ENCODE results near the gene RHOA. TPM values are rescaled to one million over a fixed set of nuclear protein-coding genes. Genes with fewer than 3 reads are reported as not detected.
A peak's percentile ranks its signal among the peaks of the same experiment; 100 is the strongest.

Gene RHOA
- total RNA-seq, 2 donors from 2014 or later, result 499 to 506 TPM

DNA sequence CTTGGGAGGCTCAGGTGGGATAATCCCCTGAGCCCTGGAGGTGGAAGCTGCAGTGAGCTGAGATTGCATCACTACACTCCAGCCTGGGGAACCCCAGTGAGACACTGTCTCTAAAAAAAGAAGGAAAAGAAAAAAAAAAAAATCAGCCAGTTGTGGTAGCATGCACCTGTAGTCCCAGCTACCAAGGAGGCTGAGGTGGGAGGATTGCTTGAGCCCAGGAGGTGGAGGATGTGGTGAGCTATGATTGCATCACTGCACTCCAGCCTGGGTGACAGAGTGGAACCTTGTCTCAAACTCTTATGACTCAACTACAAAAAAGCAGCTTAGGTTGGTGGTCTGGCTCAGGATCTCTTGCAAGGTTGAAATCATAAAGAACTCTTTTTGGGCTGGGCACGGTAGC is 34.3 kb downstream of the RHOA start:
- intact Hi-C loops (cut with DNase I), result no loop called here
- DNase-seq, result no peak
- H3K27me3 ChIP-seq, result no peaks in the 10 kb centered on the region
- peaks cover under 1% of the 10 kb centered on the region for H3K4me1 ChIP-seq
- H3K36me3 ChIP-seq, result peaks cover 11% of the 10 kb centered on the region
- H3K4me3 ChIP-seq, result no peak overlapping the region
- H3K9ac ChIP-seq (ENCODE audit: low read depth in 2 of 2, low read length in 2 of 2), result no peak overlapping the region
- TF ChIP-seq, protein P1, sequence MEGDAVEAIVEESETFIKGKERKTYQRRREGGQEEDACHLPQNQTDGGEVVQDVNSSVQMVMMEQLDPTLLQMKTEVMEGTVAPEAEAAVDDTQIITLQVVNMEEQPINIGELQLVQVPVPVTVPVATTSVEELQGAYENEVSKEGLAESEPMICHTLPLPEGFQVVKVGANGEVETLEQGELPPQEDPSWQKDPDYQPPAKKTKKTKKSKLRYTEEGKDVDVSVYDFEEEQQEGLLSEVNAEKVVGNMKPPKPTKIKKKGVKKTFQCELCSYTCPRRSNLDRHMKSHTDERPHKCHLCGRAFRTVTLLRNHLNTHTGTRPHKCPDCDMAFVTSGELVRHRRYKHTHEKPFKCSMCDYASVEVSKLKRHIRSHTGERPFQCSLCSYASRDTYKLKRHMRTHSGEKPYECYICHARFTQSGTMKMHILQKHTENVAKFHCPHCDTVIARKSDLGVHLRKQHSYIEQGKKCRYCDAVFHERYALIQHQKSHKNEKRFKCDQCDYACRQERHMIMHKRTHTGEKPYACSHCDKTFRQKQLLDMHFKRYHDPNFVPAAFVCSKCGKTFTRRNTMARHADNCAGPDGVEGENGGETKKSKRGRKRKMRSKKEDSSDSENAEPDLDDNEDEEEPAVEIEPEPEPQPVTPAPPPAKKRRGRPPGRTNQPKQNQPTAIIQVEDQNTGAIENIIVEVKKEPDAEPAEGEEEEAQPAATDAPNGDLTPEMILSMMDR (IDR thresholded peaks at IDR 0.05), result no peak
- H3K9me3 ChIP-seq, result no peaks in the 10 kb centered on the region
- H3K27ac ChIP-seq, result no peak overlapping the region

DNA sequence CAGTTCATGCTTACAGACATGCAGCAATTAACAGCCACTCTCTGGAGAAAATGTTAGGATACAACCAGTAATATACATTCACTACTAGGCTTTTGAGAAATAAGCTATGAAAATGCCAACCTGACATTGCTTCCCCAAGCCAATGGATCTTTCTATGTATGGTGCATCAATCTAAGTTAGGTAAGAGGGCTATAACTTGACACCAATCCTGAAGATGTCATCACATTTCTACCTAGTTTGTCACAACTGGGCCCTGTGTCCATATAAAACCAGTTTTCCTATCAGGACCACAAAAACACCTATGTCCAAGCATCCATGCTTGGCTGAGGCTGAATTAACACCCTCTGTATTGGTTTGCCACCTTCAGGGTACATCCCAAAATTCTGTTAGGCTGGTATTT is 39.8 kb downstream of the RHOA start:
- H3K4me1 ChIP-seq, result no peaks in the 10 kb centered on the region
- peaks cover 17% of the 10 kb centered on the region for H3K36me3 ChIP-seq
- TF ChIP-seq, protein P1 (IDR thresholded peaks at IDR 0.05), result no peak
- no peak overlapping the region for H3K27ac ChIP-seq
- H3K9me3 ChIP-seq, result no peaks in the 10 kb centered on the region
- H3K27me3 ChIP-seq, result no peaks in the 10 kb centered on the region
- intact Hi-C loops (cut with DNase I), result no loop called here
- DNase-seq, result no peak
- no peak overlapping the region for H3K9ac ChIP-seq (ENCODE audit: low read depth in 2 of 2, low read length in 2 of 2)
- H3K4me3 ChIP-seq, result no peak overlapping the region

DNA sequence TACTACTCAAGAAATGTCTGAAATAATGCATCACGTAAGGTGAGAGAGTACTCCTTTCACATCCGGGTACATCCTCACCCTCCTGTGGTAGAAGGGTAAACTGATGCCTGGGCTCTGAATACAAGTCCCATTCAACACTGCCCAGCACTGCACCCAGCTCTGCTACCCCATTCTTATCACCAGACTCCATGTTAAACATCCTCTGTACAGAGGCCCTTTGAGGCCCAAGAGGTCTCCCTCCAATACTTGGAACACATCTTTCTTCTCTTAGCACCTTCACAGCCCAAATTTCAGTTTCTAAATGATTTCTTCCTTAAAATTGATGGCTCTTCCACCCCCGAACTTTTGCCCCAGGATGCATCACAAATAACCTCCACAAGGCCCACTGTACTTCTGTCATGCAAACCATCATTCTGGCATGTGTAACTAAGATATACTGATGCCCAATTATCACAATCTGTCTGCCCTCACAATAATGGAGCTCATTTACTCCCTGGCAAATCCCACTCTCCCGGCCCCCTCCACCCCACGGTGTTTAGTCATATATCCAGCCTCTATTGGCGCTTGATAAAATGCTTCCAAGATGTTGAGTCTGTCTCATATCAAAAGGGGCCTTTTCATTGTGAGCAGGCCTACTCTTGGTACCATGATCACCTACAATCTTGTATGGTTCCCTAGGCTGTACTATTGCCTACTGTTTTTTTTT is 41.0 kb downstream of the RHOA start:
- Histone ChIP-seq H3K9ac (ENCODE audit: low read depth in 2 of 2, low read length in 2 of 2) (no peak overlapping the region), H3K27ac (no peak overlapping the region), H3K27me3 (no peaks in the 10 kb centered on the region), H3K4me3 (no peak overlapping the region), H3K4me1 (no peaks in the 10 kb centered on the region), H3K36me3 (peaks cover 17% of the 10 kb centered on the region), H3K9me3 (no peaks in the 10 kb centered on the region)
- intact Hi-C loops (cut with DNase I), result no loop called here
- DNase-seq, result no peak
- TF ChIP-seq, protein P1 (IDR thresholded peaks at IDR 0.05), result no peak

DNA sequence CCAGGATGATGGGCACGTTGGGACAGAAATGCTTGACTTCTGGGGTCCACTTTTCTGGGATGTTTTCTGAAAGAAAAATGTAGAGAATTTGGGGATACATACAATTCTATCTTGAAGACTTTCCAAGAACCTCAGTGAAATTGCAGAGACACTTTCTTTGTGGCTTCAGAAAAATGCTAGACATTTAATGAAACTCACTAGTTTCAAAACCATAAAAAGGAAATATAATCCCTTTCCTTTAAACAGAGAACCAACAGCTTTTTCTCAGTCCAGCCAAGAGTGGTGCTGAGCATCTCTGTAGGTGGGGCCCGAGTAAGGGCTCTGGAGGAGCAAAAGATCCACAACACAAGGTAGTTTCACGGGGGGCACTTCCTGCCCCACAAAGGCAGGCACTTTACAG is 49.2 kb downstream of the RHOA start:
- H3K9me3 ChIP-seq, result no peaks in the 10 kb centered on the region
- intact Hi-C loops (cut with DNase I), result loop anchor here (5.0 kb wide), 1 partner anchor 50 kb away; the partner anchor contains the start of genes RHOA and TCTA
- DNase-seq, result no peak
- H3K36me3 ChIP-seq, result peaks cover 13% of the 10 kb centered on the region
- no peak overlapping the region for H3K9ac ChIP-seq (ENCODE audit: low read depth in 2 of 2, low read length in 2 of 2)
- TF ChIP-seq, protein P1 (IDR thresholded peaks at IDR 0.05), result no peak
- no peaks in the 10 kb centered on the region for H3K27me3 ChIP-seq
- H3K27ac ChIP-seq, result no peak overlapping the region
- H3K4me3 ChIP-seq, result no peak overlapping the region
- H3K4me1 ChIP-seq, result peaks cover 15% of the 10 kb centered on the region

DNA sequence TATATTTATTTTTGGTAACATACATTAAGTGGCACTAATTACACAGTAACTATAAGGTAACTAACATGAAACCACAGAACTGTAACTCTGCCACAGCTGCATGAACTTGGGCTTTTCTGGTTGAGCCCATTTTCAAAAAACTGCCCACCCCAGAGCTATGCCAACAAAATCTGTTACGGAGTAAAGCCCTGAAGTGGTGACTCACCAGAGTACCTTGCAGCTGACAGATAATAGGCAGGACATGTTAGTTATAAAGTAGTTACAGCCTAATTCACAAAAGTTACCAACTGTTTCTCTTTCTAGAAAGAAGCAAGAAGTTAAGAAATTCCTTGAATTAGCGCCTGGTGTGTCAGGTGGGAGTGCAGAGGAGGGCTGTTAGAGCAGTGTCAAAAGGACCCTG is 52.2 kb downstream of the RHOA start:
- H3K4me3 ChIP-seq, result no peak overlapping the region
- H3K27me3 ChIP-seq, result no peaks in the 10 kb centered on the region
- peaks cover 13% of the 10 kb centered on the region for H3K36me3 ChIP-seq
- peak overlapping the region; percentile 95 for H3K27ac ChIP-seq
- TF ChIP-seq, protein P1 (IDR thresholded peaks at IDR 0.05), result no peak
- H3K9ac ChIP-seq (ENCODE audit: low read depth in 2 of 2, low read length in 2 of 2), result no peak overlapping the region
- intact Hi-C loops (cut with DNase I), result loop anchor here (5.0 kb wide), 1 partner anchor 53 kb away; the partner anchor contains the start of genes RHOA and TCTA
- H3K4me1 ChIP-seq, result peaks cover 15% of the 10 kb centered on the region
- no peak for DNase-seq
- H3K9me3 ChIP-seq, result no peaks in the 10 kb centered on the region
